Heart left ventricle (tissue), 16 donors: ENCODE data around the gene PPHLN1. TPM values are rescaled to one million over a fixed set of nuclear protein-coding genes. Genes with fewer than 3 reads are reported as not detected.
"Not testable (repeated sequence)": the region's sequence is repeated elsewhere in the genome, so short reads cannot be mapped to it uniquely, and the experiment has no call there.

Experiments used
- ATAC-seq, 4 donors: fragments of 200-7000 bp; cut with Tn5 transposase; one replicate each; pipeline ENCODE4 v1.9.1; 2020 to 2022; ENCODE audit warnings: moderate library complexity in 4 of 4, mild to moderate bottlenecking in 3 of 4, moderate number of reproducible peaks in 1 of 4
- DNase-seq, 5 donors: peaks; one replicate each; pipeline ENCODE4 v3.0.0-alpha.2; 2020
- H3K27ac ChIP-seq, 12 donors: fragments of 200-600 bp; sonication (generic) in 4 of 12; one replicate each; pipeline versions ENCODE4 v1.5.0 to v1.8.0; 2016 to 2022; ENCODE audit warnings: mild to moderate bottlenecking in 2 of 12
- H3K27me3 ChIP-seq, 9 donors: fragments of 200-600 bp; sonication (generic) in 2 of 9; one replicate each; pipeline versions ENCODE4 v1.5.1 to v1.8.0; 2016 to 2022; ENCODE audit warnings: mild to moderate bottlenecking in 3 of 9
- H3K36me3 ChIP-seq, 9 donors: fragments of 200-600 bp; sonication (generic) in 2 of 9; one replicate each; pipeline versions ENCODE4 v1.5.0 to v1.8.0; 2018 to 2022; ENCODE audit warnings: mild to moderate bottlenecking in 2 of 9
- H3K4me1 ChIP-seq, 12 donors: fragments of 200-600 bp; sonication (generic) in 4 of 12; one replicate each; pipeline versions ENCODE4 v1.5.0 to v1.8.0; 2016 to 2022; ENCODE audit warnings: mild to moderate bottlenecking in 3 of 12
- H3K4me3 ChIP-seq, 12 donors: fragments of 200-600 bp; sonication (generic) in 4 of 12; one replicate each; pipeline versions ENCODE4 v1.5.0 to v1.8.0; 2017 to 2022; ENCODE audit warnings: mild to moderate bottlenecking in 9 of 12, moderate library complexity in 4 of 12
- H3K9me3 ChIP-seq, 12 donors: fragments of 200-600 bp; sonication (generic) in 4 of 12; one replicate each; pipeline versions ENCODE4 v1.5.0 to v1.8.0; 2016 to 2022; ENCODE audit warnings: mild to moderate bottlenecking in 1 of 12
- POLR2A ChIP-seq, 2 donors: fragments of 450-650 bp; IDR thresholded peaks; one replicate each; pipeline ENCODE4 v1.6.1; 2017; ENCODE audit warnings: antibody characterized with exemption in 2 of 2, mild to moderate bottlenecking in 2 of 2, moderate library complexity in 2 of 2
- WGBS, 4 donors: extraction: QIAGEN DNeasy Blood & Tissue Kit in 2 of 4; methylation state at CpG; one replicate each; pipeline versions ENCODE4 v1.1.5 to v1.1.7; 2013 to 2018; 5-methylcytosine and 5-hydroxymethylcytosine counted together
- intact Hi-C, 10 donors: fragments of 100-400 bp; cut with DNase I; formaldehyde crosslinking; loops; one replicate each; pipeline versions ENCODE4 v1.11.1 to v1.14.2; 2022
- polyA plus RNA-seq, 2 donors: library from polyadenylated mRNA; stranded (reverse); fragments of 200-250 nt; gene quantifications; one replicate each; pipeline ENCODE4 v1.2.3, GENCODE V29; 2013
- total RNA-seq, 9 donors: library from RNA; depleted of rRNA in 2 of 9; stranded (reverse); fragments of >200 nt in 2 of 9; fragmentation: NEBNext Ultra II Directional in 3 of 9; extraction: Animal tissue kit (Norgen Biotek cat#: 25700) in 3 of 9; gene quantifications; one replicate each; pipeline versions ENCODE4 v1.1.0 to v1.2.4, GENCODE V29; 2016 to 2023
- TF ChIP-seq, protein P1 (sequence below), 12 donors: fragments of 200-600 bp; sonication (generic) in 4 of 12; IDR thresholded peaks; one replicate each; pipeline versions ENCODE4 v1.5.0 to v1.8.0; 2018 to 2022; ENCODE audit warnings: antibody characterized with exemption in 12 of 12, mild to moderate bottlenecking in 5 of 12
- donor health status: ischemic (EF 13 %, LVEDD 7.1; RV severe dilation, severe dysfunction).
- donor health status: healthy with polysubstance abuse.
- donor health status: DM: no; HTN: yes; CAD: no.
- donor health status: DM: no; HTN: no; CAD: no.
- donor health status: ischemic (EF 25% LVEDD 6.9; RV normal size, moderate dysfunction).
- donor health status: ischemic (EF 25% LVEDD 5.7; RV mildly dilated, moderate dysfunction).
- donor health status: healthy.
- donor health status: DM: yes; HTN: yes; CAD: no.
- donor health status: ischemic (EF 35%, LVEDD 5.7; RV mildly dilated, moderate dysfunction).
- donor health status: nonischemic (EF 11% LVEDD 7.7; RV severe dilation, severe dysfunction).
- donor health status: DM: yes; HTN: yes; CAD: no.
- donor health status: PGD.
- donor health status: ischemic (EF 29% LVEDD 5.4; RV normal size, mild dysfunction).
- donor health status: nonischemic (EF 23%, LVEDD 6.1; RV moderate dilation, normal function).

Gene PPHLN1
- total and polyA plus RNA-seq, 11 donors = 21.4 to 41.1 (median 35.6) TPM

- DNase-seq = no peak
- no peaks in the 10 kb centered on the region for H3K27me3 ChIP-seq
- no peak for ATAC-seq
- 43 to 92% (median 55%) methylated on average over 1 of the region's 1 CpG for WGBS, 4 donors
- no peak overlapping the region for H3K27ac ChIP-seq
- no peak overlapping the region for H3K4me3 ChIP-seq
- peaks cover 0 to 23% (median 12%) of the 10 kb centered on the region in 9 donors for H3K36me3 ChIP-seq
- TF ChIP-seq, protein P1, sequence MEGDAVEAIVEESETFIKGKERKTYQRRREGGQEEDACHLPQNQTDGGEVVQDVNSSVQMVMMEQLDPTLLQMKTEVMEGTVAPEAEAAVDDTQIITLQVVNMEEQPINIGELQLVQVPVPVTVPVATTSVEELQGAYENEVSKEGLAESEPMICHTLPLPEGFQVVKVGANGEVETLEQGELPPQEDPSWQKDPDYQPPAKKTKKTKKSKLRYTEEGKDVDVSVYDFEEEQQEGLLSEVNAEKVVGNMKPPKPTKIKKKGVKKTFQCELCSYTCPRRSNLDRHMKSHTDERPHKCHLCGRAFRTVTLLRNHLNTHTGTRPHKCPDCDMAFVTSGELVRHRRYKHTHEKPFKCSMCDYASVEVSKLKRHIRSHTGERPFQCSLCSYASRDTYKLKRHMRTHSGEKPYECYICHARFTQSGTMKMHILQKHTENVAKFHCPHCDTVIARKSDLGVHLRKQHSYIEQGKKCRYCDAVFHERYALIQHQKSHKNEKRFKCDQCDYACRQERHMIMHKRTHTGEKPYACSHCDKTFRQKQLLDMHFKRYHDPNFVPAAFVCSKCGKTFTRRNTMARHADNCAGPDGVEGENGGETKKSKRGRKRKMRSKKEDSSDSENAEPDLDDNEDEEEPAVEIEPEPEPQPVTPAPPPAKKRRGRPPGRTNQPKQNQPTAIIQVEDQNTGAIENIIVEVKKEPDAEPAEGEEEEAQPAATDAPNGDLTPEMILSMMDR (IDR thresholded peaks at IDR 0.05) = no peak
- no peak for TF ChIP-seq POLR2A (IDR thresholded peaks at IDR 0.05)
- H3K4me1 ChIP-seq = peaks cover 0 to 12% (median 4%) of the 10 kb centered on the region in 12 donors
- intact Hi-C loops = loop anchor here in 1 of 10 donors (5.0 kb wide), 1 partner anchor 187 kb away; no protein-coding TSS in a partner anchor
- no peaks in the 10 kb centered on the region for H3K9me3 ChIP-seq
Measured at GRCh38 chr12:42380733-42381132, 54.8 kb downstream of the PPHLN1 start.

DNA sequence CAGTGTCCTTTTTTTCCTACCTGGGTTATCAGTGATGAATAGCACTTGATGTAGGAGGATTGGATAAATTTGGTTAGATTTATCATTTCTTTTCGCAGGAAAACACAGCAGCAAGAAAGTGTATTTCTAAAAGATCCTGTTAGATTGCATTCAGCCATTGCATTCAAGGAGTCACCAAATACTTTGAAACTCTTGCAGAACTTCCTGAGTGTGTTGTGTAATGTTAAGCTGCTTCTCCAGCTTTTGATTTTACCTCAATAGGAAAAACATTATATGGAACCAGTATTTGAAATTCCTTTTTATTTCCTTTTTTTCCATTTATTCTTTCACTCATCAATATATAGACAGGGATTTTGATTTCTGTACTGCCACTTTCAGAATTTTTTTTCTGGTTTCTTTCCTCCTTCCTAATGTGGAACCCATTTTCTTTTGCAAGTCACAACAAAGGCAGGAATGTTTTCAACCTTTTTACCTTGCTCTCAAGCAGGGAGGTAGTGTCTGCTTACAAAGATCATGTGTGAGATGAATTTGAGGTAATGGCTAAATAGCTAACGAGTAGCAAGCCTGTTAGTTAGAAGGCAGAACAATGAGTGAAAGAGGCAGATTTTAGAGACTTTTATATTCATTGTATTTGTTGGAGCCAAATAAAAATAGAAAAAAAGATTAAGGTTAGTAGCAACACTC lies 56.2 kb downstream of the PPHLN1 start:
- DNase-seq (no peak), ATAC-seq (no peak)
- intact Hi-C loops = loop anchor here in 1 of 10 donors (5.0 kb wide), 1 partner anchor 185 kb away; no protein-coding TSS in a partner anchor
- H3K36me3 ChIP-seq = peaks cover 0 to 12% (median 0%) of the 10 kb centered on the region in 9 donors
- TF ChIP-seq, protein P1 (IDR thresholded peaks at IDR 0.05) = no peak
- no peak for TF ChIP-seq POLR2A (IDR thresholded peaks at IDR 0.05)
- peaks cover 0 to 16% (median 6%) of the 10 kb centered on the region in 12 donors for H3K4me1 ChIP-seq
- WGBS, 4 donors = 89 to 95% (median 93%) methylated on average over 2 of the region's 2 CpGs
- no peak overlapping the region for H3K27ac ChIP-seq
- H3K9me3 ChIP-seq = no peaks in the 10 kb centered on the region
- H3K27me3 ChIP-seq = no peaks in the 10 kb centered on the region
- H3K4me3 ChIP-seq = no peak overlapping the region

GRCh38 chr12:42385326-42385841 lies 59.4 kb downstream of the PPHLN1 start:
- no peak for TF ChIP-seq POLR2A (IDR thresholded peaks at IDR 0.05)
- TF ChIP-seq, protein P1 (IDR thresholded peaks at IDR 0.05) = no peak
- Histone ChIP-seq H3K4me1 (peaks cover 0 to 14% (median 3%) of the 10 kb centered on the region in 12 donors), H3K9me3 (no peaks in the 10 kb centered on the region), H3K27ac (no peak overlapping the region), H3K4me3 (no peak overlapping the region), H3K36me3 (peaks cover 0 to 26% (median 16%) of the 10 kb centered on the region in 9 donors), H3K27me3 (no peaks in the 10 kb centered on the region)
- no peak for DNase-seq
- no peak for ATAC-seq
- 75 to 88% (median 82%) methylated on average over 3 of the region's 3 CpGs for WGBS, 4 donors
- intact Hi-C loops = no loop called here

- DNase-seq (no peak), ATAC-seq (peak in 2 of 4 donors; percentile 49 to 59)
- Histone ChIP-seq H3K27me3 (no peaks in the 10 kb centered on the region), H3K36me3 (peaks cover 0 to 31% (median 16%) of the 10 kb centered on the region in 9 donors), H3K9me3 (no peaks in the 10 kb centered on the region), H3K27ac (no peak overlapping the region), H3K4me1 (peaks cover 0 to 14% (median 3%) of the 10 kb centered on the region in 12 donors), H3K4me3 (no peak overlapping the region)
- WGBS, 4 donors = 26 to 44% (median 35%) methylated on average over 2 of the region's 2 CpGs
- intact Hi-C loops = no loop called here
- no peak for TF ChIP-seq POLR2A (IDR thresholded peaks at IDR 0.05)
- TF ChIP-seq, protein P1 (IDR thresholded peaks at IDR 0.05) = no peak
Measured at GRCh38 chr12:42386308-42386707, 60.3 kb downstream of the PPHLN1 start.

DNA sequence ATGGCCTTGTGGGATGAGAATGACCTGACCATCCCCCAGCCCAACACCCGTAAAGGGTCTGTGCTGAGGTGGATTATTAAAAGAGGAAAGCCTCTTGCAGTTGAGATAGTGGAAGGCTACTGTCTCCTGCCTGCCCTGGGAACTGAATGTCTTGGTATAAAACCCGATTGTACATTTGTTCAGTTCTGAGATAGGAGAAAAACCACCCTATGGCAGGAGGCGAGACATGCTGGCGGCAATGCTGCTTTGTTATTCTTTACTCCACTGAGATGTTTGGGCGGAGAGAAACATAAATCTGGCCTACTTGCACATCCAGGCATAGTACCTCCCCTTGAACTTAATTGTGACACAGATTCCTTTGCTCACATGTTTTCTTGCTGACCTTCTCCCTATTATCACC lies 62.1 kb downstream of the PPHLN1 start:
- Histone ChIP-seq H3K36me3 (peaks cover 0 to 34% (median 16%) of the 10 kb centered on the region in 9 donors), H3K4me1 (peaks cover 0 to 17% (median 3%) of the 10 kb centered on the region in 12 donors), H3K27ac (peak overlapping the region in 2 of 12 donors; percentile 13 to 15)
- H3K4me3 ChIP-seq, intact Hi-C loops, H3K9me3 ChIP-seq, H3K27me3 ChIP-seq, DNase-seq, ATAC-seq: not testable (repeated sequence)
- WGBS, 4 donors = 65 to 77% (median 75%) methylated on average over 5 of the region's 5 CpGs
